Lower leg skin (tissue), 3 donors: Measurements from ENCODE around the gene RPL10.

Experiments used
- CTCF ChIP-seq, 3 donors: fragments of 450-650 bp; IDR thresholded peaks; one replicate each; pipeline ENCODE4 v1.5.1; 2016; ENCODE audit warnings: antibody characterized with exemption in 3 of 3, mild to moderate bottlenecking in 3 of 3, moderate library complexity in 2 of 3
- POLR2A ChIP-seq, 2 donors: fragments of 450-650 bp; IDR thresholded peaks; one replicate each; pipeline ENCODE4 v1.6.1; 2016 to 2017; ENCODE audit warnings: antibody characterized with exemption in 2 of 2, mild to moderate bottlenecking in 1 of 2, moderate library complexity in 1 of 2

- no peak for TF ChIP-seq CTCF (IDR thresholded peaks at IDR 0.05)
- no peak for TF ChIP-seq POLR2A (IDR thresholded peaks at IDR 0.05)
These were observed 17.4 kb upstream of the RPL10 start for GRCh38 chrX:154380787-154381186.
